Myocyte (in vitro differentiated cells): ENCODE measurements around the gene WDR83. TPM values are rescaled to one million over a fixed set of nuclear protein-coding genes. Genes with fewer than 3 reads are reported as not detected.
"Not testable (repeated sequence)": the region's sequence is repeated elsewhere in the genome, so short reads cannot be mapped to it uniquely, and the experiment has no call there.

Source experiments
- DNase-seq: peaks from one replicate; pipeline ENCODE4 v3.0.0-alpha.2; 2012; ENCODE audit warnings: low read depth
- total RNA-seq: library from RNA; depleted of rRNA; stranded (reverse); fragments of >200 nt; gene quantifications from 2 replicates; pipeline ENCODE4 v1.2.3, GENCODE V29; 2014

Gene WDR83
- total RNA-seq, 1 donor from 2014 or later = 10.5 TPM

DNA sequence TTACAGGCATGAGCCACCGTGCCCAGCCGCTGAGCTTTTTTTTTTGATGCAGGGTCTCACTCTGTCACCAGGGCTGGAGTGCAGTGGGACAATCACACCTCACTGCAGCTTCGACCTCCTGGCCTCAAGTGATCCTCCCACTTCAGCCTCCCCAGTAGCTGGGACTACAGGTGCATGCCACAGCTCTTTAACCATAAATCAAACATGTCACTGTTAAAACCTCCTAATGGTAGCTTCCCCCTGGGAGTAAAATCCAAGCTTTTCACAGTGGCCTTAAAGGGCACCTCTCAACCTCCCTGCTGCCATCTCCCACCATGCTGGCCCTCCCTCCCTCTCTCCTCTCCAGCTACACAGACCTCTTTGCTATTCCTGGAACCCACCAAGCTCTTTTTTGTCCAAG, 19.2 kb downstream of the WDR83 start:
- no peak for DNase-seq

GRCh38 chr19:12687496-12688196, 21.0 kb downstream of the WDR83 start, which contains the start of gene GNG14:
Gene GNG14 (plus strand): TSS chr19:12687998. CDS start chr19:12688049, 51 bp downstream.
- no peak for DNase-seq

DNA sequence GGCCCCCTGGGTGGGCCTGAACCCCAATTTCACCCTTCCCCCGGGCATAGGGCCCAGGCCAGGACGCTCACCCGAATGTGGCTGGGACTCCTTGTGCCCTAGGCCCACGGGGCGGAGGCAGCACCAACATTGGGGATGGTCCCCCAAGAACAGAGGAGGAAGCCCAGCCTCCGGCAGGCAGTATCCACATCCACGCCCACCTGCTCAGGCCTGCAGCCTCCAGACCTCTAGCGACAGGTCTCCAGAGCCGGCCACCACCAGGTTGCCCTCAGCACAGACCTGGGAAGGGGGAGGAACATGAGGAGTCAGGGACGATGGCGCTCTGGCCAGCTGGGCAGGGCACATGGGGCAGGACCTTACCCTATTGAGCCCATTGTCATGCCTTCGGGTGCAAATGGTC, 22.4 kb downstream of the WDR83 start:
- DNase-seq = no peak

DNA sequence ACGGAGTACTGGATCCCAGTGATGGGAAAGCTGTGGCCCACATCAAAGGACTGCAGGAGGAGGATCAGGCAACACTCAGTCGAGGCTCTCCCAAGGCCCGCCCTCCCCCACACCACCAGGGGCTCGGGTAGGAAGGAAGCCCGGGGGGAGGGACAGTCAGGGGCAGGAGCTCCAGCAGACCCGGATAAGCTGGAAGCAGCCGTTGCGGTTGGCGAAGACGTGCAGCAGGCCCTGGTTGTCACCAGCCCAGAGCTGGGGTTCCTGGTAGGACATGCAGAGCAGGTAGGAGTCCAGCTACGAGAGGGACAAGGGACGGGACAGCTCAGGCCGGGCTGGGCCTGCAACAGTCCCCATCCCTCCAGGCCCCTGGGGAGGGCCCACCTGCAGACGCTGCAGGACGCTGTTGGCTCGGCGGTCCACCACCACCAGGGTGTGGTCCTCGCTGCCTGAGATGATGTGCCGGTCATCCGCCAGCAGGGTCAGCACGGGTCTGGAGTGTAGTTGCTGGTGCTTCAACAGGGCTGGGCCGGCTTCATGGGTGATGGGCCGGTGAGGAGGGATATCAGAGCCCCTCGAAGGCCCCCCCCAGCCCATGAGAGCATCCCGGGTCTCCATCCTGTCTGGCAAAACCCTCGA, 23.1 kb downstream of the WDR83 start:
- no peak for DNase-seq

DNA sequence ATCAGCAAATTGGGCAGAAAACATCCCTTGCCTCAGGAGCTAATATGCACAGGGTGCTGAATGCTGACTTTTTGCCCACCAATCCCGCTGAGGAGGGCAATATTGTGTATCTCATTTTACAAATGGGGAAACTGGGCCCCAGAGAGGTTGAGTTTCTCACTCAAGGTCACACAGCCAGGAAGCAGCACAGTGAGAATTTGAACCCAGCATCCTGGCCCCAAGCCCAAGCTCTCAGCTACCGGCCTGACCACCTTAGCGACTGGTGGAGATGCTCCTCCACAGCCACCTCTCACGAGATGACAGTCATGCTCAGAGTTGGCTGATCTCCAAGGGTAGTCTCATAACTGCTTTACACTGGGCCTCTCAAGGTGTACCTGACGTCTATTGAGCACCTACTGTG, 26.4 kb downstream of the WDR83 start:
- DNase-seq = no peak

DNA sequence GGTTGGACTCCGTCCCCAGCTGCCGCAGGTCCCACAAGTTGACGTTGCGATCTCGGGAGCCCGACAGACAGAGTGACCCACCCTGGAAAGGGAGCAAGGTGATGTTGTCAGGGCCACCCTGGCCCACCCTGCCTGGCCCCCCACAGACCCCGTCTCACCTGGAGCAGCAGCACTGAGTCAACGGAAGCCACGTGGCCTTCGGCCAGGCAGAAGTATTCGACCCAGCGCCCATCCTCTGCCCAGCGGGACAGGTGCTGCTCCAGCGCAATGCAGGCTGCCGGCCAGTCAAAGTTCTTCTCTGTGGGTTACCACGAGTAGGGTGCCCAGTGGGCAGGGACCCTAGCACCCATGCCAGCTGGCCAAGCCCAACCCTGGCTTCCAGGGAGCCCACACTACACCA, 28.0 kb downstream of the WDR83 start:
- DNase-seq = no peak

DNA sequence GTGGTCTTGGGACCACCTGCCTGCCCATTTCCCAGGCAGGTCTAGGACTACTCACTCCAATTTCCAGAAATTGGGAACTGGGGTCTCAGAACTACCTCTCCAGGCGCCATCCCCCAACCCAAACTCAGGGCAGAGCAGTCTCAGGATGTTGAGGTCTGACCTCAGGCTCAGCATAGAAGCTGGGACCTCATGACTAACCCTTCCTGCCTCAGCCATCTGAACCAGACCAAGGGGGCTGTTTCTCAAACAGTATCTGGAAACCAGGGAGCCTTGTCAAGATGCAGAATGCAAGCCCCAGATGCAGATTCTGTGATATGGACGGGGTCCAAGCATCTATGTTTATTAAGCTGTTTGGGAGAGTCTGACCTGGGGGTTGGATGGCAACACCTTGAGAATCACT, 28.5 kb downstream of the WDR83 start:
- DNase-seq = no peak

GRCh38 chr19:12695514-12695913, 28.9 kb downstream of the WDR83 start:
- no peak for DNase-seq

DNA sequence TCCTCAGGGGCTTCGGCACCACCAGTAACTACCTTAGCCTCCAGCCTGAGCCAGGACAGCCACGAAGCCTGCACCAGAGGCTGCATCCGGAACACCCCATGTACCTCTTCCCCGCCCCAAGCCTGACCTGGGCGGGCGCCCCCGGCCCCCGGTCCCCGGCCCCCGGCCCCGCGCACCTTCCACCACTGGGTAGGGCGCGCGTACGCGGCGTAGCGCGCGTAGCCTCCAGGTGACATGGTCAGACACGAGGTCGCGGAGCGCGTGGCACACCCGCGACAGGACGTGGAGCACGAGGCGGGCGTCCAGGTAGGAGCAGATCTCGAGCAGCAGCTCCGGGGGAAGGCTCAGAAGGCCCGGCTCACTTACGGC, 29.4 kb downstream of the WDR83 start:
- DNase-seq = no peak

DNA sequence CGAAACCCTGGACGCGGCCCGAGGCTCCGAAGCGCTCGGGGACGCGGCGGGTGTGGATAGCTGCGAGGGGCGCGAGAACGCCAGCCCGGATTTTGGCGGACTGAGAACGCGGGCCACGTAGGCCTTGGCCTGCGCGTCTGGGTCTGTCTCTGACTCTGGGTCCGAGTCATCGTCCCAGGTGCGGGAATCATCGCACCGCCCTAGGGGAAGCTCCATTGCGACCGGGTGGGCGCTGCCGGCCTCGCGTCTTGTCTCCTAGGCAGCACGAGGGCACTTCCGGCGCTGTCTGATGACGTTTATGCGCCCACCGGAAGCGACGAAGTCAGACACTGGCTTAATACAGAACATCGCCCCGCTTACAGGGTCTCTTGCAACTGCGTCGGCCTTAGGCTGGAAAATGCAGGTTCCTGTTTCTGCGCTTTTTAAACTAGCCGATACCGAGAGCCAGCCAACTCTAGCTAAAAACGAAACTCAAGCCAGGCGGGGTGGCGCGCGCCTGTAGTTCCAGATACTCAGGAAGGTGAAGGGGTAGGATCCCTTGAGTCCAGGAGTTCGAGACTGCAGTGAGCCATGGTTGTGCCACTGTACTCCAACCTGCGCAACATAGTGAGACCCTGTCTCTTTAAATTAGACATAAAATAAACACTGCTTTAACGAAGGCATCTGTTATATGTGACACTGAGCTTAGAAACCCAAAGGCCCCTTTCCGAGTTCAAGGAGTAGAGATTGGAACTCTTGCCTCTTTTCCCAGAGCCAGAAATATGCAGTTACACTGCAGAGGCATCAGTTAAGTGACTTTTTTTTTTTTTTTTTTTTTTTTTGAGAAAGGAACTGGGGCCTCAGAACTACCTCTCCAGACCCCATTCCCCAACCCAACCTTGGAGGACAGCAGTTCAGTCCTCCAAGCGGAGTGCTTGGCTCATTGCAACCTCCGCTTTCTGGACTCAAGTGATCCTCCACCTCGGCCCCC, 30.0 kb downstream of the WDR83 start, which contains the start of gene FBXW9:
FBXW9 (minus strand) TSS at position 266 of the 970 bp plus-strand sequence; CDS start at position 216, 50 bp downstream.
- peak; percentile 95 for DNase-seq

GRCh38 chr19:12697425-12697824, 30.8 kb downstream of the WDR83 start:
- not testable (repeated sequence) for DNase-seq

DNA sequence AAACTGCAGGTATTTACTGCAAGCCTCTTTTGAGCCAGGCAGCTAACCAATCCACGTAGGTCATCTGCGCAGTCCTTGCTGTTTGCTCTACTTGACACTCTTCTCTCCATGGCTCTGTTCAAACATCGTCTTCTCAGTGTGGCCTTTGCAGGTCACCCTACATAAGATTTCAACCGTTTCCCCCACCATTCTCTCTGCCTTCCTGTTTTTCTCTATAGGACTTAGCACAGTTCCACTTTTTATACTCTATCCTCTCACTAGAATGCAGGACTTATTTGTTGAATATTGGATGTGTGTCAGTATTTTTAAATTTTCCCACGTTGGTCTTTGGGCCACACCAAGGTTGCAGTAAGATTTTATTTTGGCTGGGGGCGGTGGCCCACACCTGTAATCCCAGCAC, 31.5 kb downstream of the WDR83 start:
- DNase-seq = no peak

GRCh38 chr19:12701596-12702282, 35.1 kb downstream of the WDR83 start:
- DNase-seq = no peak

DNA sequence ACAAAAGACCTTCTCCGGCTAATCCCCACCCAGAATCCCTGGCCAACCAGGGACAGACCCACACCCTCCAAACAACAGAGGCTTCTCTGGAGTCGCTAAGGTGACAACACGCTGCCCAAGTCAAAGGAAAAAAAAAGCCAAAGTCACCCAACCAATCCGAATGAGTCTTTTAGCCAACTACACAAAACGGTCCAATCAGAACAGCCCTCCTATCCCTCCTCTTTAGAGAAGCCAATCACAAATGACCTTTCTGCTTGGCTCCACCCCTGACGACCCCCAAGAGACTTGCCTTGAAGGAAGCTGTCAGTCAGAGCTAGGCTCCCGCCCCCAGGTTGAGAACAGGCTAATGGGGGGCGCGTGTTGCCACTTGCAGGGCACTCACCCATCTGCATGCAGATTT, 36.4 kb downstream of the WDR83 start:
- DNase-seq = no peak

- DNase-seq = no peak
Observed at GRCh38 chr19:12705169-12705568, 38.6 kb downstream of the WDR83 start.

- DNase-seq = no peak
Observed at GRCh38 chr19:12705654-12706331, 39.2 kb downstream of the WDR83 start.

DNA sequence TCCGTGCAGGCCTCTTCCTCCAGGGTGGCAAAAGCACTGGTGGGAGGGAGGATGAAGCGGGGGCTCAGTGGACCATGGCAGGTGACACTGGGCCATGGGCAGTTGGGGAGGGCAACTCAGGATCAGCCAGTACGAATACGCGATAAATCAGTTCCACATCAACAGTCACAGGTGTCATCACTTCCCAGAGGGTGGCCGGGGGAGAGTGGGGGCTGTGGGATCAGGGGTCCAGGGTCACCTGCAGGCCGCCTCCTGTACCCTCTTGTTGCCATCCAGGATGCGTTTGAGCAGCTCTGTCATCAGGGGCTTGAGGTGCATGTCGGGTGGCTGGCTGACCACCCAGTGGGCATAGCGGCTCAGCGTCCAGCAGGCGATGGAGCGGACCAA, 39.7 kb downstream of the WDR83 start:
- no peak for DNase-seq

DNA sequence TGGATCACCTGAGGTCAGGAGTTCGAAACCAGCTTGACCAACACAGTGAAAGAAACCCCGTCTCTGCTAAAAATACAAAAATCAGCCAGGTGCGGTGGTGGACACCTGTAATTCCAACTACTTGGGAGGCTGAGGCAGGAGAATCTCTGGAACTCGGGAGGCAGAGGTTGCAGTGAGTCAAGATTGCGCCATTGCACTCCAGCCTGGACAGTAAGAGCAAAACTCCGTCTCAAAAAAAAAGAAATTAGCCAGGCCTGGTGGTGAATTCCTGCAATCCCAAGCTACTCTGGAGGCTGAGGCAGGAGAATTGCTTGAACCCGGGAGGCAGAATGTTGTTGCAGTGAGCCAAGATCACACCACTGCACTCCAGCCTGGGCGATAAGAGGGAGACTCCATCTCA, 42.0 kb downstream of the WDR83 start:
- no peak for DNase-seq

- no peak for DNase-seq
Observed at GRCh38 chr19:12711187-12711586, 44.6 kb downstream of the WDR83 start.

GRCh38 chr19:12712077-12712476, 45.5 kb downstream of the WDR83 start:
- not testable (repeated sequence) for DNase-seq

GRCh38 chr19:12713304-12713703, 46.7 kb downstream of the WDR83 start:
- not testable (repeated sequence) for DNase-seq
